HG03039 (cell line): ENCODE measurements around the gene RIN1.

Source experiments
- ATAC-seq: cut with Tn5 transposase; IDR thresholded peaks from one replicate; pipeline ENCODE4 v1.9.1; 2021; ENCODE audit warnings: mild to moderate bottlenecking, moderate library complexity; ENCODE audit not compliant: unreplicated experiment

RIN1 gene

DNA sequence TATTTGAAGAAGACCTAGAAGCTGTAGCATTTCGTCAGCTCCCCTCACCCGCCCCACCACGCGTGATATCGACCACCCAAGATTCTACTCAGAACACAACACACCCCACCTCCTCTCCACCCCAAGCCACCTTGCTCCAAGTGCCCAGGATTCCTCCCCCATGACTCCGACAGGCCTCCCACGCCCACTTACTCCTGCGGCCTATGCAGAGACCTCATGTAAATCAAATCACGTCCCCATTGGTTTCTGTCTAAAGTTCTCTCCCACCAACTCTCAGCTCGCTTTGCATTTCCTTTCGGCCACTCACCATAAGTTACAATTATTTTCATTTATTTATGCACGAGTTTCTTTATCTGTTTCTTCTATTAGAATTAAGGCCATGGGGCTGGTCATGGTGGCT lies 33.6 kb downstream of the RIN1 start:
- no peak for ATAC-seq

DNA sequence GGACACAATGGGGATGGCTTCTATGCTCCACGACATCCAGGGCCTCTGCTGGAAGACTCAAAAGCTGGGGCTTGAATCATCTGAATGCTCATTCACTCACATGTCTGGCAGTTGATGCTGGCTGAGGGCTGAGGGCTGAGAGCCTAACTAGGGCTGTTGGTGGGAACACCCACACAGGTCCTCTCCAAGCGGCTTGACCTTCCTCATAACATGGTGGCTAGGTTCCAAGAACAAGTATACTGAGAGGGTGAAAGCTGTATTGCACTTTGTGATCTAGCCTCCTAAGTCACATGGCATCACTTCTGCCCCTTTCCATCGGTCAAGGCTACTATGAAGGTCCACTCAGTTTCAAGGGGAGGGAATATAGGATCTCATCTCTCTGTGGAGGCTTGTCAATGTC lies 37.0 kb downstream of the RIN1 start:
- ATAC-seq = no peak

DNA sequence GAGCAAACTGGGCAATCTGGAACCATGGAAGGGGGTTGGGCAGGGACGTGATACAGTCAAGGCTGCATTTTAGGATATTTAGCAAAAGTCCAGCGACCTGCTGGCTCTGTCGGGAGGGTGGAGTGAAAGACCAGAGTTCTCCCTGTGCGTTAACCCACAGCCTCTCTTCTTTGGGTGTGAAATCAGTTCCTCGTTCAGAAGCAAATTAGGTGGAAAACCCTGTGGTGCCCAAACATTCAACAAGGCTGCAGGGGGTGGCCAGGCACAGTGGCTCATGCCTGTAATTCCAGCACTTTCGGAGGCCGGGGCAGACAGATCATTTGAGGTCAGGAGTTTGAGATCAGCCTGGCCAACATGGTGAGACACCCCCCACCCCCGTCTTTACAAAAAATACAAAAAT lies 38.6 kb downstream of the RIN1 start:
- no peak for ATAC-seq

DNA sequence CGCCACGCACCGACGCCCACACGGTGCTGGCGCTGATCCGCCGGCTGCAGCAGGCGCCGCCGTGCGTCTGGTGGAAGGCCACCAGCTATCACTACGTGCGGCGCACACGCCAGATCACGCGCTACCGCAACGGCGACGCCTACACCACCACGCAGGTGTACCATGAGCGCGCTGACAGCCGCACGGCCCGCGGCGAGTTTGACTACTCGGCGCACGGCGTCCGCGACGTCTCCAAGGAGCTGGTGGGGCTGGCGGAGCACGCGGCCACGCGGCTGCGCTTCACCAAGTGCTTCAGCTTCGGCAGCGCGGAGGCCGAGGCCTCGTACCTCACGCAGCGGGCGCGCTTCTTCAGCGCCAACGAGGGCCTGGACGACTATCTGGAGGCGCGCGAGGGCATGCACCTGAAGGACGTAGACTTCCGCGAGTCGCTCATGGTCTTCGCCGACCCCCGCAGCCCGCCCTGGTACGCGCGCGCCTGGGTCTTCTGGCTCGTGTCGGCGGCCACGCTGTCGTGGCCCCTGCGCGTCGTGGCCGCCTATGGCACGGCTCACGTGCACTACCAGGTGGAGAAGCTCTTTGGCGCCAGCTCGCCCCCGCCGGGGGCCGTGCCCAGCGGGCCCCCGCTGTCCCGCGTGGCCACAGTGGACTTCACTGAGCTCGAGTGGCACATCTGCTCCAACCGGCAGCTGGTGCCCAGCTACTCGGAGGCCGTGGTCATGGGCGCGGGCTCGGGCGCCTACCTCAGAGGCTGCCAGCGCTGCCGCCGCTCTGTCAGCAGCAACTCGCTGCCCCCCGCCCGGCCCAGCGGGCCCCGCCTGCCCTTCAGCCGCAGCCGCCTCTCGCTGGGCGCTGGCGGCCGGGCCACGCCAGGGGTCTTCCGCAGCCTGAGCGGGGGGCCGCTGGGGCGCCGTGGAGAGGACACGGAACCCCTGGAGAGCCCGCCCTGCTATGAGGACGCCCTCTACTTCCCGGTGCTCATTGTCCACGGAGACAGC lies 41.3 kb downstream of the RIN1 start:
- ATAC-seq = no peak

DNA sequence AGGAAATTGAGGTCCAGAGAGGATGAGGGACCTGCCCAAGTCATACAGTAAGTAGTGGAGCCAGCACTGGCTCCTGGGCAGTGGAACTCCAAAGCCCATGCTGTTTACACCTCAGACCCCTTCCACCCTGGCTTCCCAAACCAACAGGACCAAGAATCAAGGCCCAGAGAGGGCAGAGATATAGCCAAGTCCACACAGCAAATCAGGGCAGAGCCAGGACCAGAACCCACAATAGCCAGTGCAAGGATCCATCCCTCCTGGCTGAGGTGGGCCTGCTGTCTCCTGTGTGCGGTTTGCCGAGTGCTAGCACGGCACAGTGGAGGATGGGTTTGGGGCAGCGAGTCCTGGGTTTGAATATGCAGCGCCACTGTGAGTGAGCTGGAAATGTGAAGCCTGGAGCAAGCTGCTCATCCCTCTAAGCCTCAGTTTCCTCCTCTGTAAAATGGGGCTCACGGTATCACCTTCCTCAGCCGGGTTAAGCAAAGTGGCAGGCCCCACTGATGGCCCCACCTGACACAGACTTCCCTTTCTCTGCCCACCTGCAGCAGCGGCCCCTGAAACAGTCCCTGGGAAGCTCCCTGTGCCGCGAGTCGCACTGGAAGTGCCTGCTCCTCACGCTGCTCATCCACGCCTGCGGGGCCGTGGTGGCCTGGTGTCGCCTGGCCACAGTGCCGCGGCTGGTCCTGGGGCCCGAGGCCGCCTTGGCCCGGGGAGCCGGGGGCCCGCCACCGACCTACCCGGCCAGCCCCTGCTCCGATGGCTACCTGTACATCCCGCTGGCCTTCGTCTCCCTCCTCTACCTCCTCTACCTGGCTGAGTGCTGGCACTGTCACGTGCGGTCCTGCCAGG lies 42.2 kb downstream of the RIN1 start:
- no peak for ATAC-seq

DNA sequence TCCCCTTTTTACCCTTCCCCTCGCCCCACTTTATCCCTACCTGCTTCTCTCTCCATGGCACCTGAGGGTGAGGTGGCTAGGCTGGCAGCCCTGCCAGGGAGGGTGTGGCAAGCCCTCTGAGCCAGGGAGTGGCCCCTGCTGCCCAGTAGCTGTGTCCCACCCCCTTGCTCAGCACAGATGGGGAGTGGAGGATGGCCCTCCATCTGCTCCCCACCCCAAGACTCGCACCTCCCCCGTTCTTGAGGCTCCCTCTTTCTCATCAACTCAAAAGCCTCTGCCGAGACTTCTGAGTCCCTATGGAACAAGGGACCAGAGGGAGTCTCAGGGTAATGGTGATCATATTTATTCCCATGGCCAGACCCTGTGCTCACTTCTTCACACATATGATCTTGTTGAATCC lies 42.9 kb downstream of the RIN1 start:
- ATAC-seq = no peak

DNA sequence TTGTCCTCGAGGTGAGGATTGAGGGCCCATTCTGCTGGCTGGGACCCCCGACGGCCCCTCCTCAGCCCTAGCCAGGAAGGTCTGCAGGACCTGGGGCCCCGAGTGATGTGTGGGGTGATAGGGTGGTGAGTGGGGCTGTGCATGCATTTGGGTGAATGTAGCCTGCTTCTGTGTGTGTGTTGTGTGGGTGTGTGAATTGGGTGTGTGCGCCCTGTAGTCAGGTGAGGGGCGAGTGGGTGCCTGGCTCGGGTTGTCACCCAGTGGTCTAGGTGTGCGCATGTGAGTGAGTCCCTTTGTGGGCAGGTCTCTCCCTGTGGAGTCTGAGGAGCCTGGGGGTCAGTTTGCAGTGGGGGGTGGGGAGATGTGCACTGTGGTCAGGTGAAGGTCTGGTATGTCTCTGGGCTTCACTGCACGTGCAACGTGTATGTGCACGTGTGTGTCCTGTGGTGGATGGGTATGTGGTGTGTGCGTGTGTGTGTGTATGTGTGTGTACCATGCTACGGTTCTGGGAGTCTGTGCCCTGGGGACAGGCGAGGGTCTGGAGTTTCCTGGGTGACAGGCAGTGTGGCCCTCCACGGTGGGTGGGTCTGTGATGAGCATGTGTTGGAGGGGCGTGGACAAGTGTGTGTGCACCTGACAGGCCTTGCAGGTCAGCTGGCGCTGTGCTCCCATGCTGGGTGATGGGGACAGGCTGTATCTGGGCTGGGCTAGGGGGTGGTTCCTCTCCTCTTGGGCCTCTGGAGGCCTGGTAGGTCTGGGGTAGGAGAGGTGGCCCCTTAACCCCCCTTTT lies 43.5 kb downstream of the RIN1 start:
- no peak for ATAC-seq

DNA sequence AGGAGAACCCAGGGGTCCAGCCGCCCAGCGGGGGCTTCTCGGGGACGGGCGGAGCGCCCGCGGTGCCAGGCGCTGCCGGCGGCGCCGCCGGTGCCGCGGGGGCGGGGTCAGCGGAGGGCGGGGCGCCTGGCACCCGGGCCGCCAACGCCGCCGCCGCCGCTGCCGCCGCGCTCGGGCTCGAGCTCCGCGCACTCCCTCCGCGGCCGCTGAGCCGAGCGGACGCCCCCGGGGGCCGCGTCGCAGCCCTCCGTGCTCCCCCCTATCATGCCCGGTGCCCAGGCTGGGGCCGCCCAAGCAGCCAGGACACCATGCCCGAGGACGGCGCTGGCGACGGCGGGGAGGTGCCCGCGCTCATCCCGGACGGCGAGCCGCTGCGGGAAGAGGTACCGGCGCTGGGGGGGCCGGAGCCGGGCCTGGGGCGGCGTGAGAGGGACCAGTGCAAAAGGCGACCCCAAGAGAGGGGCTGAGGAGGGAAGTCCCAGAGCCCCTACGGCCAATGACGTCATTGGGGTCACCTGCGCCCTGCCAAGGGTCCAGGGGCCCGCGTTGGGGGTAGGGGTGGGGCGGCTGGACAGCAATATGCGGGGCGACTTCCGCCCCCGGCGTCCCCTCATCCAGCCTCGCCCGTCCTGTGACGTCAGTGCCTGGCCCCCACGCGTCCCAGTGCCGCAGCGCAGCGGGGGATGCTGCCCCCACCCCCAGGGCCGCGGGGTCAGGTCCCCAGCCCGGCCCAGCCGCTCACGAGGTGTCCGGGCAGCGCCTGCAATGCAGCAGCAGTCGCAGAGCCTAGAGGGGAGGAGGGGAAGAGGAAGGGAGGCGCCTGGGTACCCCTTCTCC lies 44.3 kb downstream of the RIN1 start, which contains the start of gene TMEM151A:
TMEM151A (plus strand) TSS at position 189 of the 837 bp plus-strand sequence; CDS start at position 309, 120 bp downstream.
- ATAC-seq = no peak

DNA sequence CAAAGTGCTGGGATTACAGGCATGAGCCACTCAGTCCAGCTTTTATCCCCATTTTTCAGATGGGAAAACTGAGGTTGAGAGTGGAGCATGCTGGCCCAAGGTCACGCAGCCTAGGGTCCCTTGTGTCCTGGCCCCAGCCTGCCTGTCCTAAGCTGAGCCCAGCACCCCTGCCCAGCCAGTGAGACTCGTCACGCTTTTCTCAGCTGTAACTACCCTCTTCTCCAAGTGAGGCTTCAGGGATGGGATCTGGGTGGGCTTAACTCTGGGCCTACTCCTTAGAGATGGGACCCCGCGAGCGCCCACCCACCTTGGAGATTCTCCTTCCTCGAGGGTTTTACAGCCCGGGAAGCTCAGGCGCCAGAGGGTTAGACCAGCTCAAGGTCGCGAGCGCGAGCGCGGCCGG lies 44.9 kb downstream of the RIN1 start:
- no peak for ATAC-seq

DNA sequence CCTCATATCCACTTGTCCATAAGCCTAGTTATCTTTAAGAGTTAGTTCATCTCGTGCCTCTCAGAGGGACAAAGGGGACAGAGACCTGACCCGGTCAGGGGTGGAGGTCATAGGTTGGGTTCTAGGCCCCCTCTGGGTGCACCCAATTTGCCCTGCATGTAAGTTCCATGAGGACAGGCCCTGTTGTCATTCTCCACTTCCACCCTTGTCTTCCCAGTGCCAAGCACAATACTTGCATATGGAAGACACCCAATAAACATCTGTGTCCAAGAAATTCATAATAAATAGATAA lies 46.0 kb downstream of the RIN1 start:
- ATAC-seq = no peak

DNA sequence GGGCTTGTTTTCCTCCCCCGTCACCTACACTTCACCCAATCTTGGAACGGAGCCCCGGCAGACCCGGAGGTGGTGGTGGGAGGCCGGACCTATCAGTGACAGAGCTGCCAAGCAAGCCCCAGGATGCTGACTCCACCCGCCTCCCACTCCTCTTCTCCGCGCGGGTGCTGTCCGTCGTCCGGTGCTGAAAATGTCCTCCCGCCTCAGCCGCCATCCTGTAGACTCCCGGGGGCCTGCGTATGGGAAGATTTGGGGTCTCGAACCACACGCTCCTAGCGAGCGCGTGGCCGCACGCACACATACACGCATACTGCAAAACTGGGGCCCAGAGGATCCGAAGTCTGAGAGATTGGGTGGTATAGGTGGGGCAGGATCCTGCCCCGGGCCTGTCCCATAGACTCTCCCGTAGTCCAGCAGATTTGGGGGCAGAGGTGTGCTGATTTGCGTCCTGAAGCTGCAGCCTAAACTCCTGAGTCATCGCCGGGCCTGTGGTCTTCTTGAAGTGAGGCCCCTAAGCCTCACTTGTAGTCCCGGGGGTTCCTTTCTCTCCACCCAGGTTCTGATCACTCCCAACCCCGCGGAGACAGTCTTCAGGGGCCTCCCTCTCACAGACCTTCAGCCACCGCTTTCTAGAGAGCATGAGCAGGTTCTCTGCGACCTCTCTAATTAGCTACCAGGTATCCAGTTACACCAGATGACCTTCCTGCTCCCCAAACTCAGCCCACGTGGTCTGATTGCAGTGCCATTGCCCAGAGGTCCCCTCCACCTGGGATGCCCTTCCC lies 46.5 kb downstream of the RIN1 start:
- ATAC-seq = peak; percentile 17

DNA sequence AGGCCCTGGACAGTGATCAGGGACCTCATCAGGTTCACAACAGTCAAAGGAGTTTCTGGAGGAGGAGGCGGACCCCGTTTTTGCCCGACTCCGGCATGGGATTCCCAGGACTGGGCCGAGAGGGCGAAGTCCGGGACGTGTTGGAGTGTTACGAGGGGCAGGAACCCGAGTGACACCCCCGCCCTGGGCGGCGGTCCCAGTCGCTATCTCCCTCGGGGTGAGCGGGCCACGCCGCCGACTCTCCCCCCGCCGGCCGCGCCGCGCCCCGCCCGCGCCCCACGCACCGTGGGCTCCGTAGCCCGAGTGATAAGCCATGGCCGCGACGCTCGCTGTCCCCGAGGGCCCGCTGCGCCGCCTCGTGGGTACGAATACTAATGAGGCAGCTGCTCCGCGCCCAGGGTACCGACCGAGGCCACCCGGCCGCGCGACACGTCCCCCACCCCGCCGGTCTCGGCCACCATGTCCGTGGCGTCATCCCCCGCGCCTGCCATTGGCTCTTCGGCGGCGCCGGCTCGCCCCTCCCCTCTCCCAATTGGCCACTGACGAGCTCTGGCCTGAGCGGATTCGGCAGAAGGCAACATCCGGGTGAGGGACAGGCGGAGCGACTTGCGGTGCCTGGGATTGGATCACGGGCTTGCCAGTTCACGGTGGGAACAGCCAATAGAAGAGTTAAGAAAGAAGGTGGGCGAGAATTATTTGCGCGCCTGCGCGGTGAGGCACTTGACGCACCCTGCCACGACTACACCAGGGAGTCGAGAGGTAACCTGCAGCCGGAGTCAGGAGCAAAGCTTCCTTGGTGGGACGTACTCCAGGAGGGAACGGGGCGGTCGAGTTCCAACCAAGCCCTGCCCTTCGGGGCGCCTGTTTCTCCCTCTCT lies 47.3 kb downstream of the RIN1 start, which contains the start of gene YIF1A:
YIF1A (minus strand) TSS at position 473 of the 877 bp plus-strand sequence; CDS start at position 315, 158 bp downstream.
- peak; percentile 82 for ATAC-seq

DNA sequence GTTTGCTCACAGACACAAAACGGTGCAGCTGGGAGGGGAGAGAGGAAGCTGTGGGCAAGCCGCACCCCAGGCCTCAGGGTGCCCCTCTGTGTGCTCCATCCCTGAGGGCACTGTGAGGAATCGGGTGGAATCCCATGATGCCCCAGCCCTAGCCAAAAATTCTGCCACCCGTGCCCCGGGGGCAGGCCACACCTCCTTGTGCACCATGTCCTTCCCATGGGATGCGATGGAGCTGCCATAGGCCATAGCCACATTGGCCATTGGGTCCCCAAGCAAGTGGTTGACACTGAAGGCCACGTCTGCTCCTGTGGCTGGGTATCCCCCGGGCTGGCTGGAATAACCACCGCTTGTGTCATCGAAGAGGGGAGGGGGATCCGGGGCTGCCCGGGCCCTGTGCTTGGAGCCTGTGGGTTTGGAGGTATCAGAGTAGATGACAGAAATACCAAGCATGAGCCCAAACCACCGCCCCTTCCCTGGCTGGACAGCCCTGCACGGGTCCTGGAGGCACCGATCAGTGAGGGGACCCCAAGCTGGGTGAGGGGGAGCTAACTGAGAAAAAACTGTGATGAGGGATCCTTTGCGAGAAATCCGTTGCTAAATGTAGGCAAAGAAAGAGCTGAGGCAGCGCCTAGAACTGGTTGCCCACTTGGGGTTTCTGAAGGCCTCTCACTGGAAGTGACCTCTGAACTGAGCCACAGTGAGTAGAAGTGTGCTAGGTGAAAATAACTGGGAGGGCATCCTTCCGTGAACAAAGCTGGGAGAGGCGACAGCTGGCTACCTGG lies 48.2 kb downstream of the RIN1 start:
- no peak for ATAC-seq

DNA sequence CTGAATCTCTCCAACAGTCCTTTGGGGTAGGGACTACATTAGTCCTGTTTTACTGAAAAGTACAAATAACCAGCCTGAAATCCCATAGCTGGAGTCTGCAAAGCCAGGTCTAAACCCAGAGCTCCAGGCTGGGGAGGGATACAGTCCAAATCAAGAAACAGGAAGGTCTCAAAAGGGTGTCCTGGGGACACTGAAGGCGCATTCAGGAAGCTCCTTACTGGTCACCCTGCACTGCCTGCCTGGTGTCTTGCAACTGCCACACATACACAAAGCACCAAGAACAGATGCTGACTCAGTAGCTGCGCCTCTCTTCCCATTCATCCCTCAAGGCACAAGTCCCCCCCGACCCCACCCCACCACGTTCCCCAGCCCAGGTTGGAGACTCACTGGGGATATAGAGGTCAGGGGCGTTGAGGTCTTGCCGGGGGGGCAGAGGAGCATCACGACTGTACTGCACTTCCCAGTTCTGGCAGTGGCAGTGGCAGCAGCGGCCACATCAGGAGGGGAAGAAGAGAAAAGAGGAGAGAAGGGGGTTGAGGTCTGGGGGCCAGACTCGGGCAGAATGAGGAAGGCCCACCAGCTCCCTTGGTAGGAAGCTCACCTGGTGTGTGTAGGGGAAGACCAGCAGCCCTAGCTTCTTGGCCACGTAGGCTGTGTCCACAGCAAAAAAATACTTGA lies 48.9 kb downstream of the RIN1 start:
- ATAC-seq = no peak

DNA sequence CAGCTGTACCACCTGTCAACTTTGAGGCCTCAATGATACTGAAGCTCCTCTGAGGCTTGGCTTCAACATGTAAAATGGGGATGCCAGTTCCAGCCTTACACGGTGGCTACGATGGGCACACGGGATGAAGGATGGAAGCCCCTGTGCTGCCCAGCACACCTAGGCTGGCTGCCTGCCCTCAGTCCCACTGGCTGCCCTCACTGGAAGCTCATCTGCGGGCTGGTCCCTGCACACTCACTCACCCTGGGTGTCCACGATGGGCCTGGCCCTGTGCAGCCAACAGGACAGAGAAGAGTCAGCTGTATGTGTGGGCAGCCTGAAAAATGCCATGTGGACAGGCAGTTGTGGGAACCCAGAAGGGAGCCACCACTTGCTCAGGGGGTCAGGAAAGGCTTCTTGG lies 49.5 kb downstream of the RIN1 start:
- ATAC-seq = no peak

DNA sequence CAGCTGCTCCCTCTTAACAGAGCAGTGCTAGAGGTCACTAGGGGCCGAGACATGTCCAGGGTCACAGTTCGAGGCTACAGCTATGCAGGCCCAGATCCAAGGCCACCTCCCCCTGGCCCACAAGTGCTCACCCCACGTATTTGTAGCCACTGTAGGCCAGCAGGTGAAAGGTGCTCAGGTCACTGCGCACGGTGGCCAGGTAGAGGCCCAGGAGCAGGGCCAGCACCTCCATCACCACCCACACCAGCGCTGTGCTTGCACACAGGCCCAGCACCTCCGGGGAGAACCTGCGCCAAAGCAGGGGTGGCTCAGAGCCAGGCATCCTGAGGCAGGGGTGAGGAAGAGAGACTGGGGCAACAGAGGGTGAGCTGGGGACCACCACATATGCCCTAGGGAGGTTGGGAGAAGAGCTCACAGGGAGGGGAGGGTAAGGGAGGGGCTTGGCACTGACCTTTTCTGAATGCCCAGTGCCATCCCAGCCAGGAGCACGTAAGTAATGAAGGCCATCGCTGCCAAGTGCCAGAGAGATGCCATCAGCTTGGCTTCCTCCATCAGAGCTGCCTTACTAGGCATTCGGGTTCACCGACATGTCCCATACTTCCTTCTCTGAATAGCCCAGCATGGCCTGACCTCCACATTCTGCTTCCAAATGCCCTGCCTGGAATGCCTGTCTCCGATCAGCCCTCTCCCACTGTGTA lies 50.8 kb downstream of the RIN1 start:
- ATAC-seq = no peak
